Eye (tissue), 1 donor: ENCODE results near the gene ABLIM2.

Experiments
- DNase-seq: peaks from one replicate; pipeline ENCODE4 v3.0.0-alpha.2; 2015

ABLIM2 gene

GRCh38 chr4:8158710-8159536 lies at the start of gene ABLIM2:
Gene ABLIM2 (minus strand): TSS chr4:8158813. CDS start chr4:8158689, 124 bp downstream.
- peak; percentile 98 for DNase-seq

- DNase-seq, result no peak
These were observed 48.7 kb upstream of the ABLIM2 start for GRCh38 chr4:8207314-8207713.

- no peak for DNase-seq
These were observed 47.4 kb upstream of the ABLIM2 start for GRCh38 chr4:8205749-8206611.

- no peak for DNase-seq
These were observed 46.7 kb upstream of the ABLIM2 start for GRCh38 chr4:8205241-8205707.

GRCh38 chr4:8204576-8205227 lies 46.1 kb upstream of the ABLIM2 start:
- DNase-seq, result no peak

- DNase-seq, result no peak
These were observed 45.2 kb upstream of the ABLIM2 start for GRCh38 chr4:8203817-8204216.

- no peak for DNase-seq
These were observed 44.4 kb upstream of the ABLIM2 start for GRCh38 chr4:8203052-8203401.

- no peak for DNase-seq
These were observed 43.8 kb upstream of the ABLIM2 start for GRCh38 chr4:8202108-8203051.

- DNase-seq, result no peak
These were observed 42.7 kb upstream of the ABLIM2 start for GRCh38 chr4:8201321-8201781.

- DNase-seq, result no peak
These were observed 41.8 kb upstream of the ABLIM2 start for GRCh38 chr4:8200302-8200975.

GRCh38 chr4:8199594-8200301 lies 41.1 kb upstream of the ABLIM2 start:
- DNase-seq, result no peak

- peak; percentile 86 for DNase-seq
These were observed 40.4 kb upstream of the ABLIM2 start, which contains the start of gene SH3TC1 for GRCh38 chr4:8198906-8199593. Gene SH3TC1 (plus strand): TSS chr4:8199290. CDS start chr4:8205195, 5,905 bp downstream.

GRCh38 chr4:8198206-8198905 lies 39.7 kb upstream of the ABLIM2 start:
- no peak for DNase-seq

- no peak for DNase-seq
These were observed 38.9 kb upstream of the ABLIM2 start for GRCh38 chr4:8197521-8197920.

GRCh38 chr4:8195841-8196458 lies 37.3 kb upstream of the ABLIM2 start:
- DNase-seq, result no peak

- DNase-seq, result no peak
These were observed 36.8 kb upstream of the ABLIM2 start for GRCh38 chr4:8195431-8195830.

GRCh38 chr4:8194306-8195242 lies 36.0 kb upstream of the ABLIM2 start:
- DNase-seq, result no peak
